Smooth muscle cell (in vitro differentiated cells): ENCODE measurements around the gene KRT17. TPM values are rescaled to one million over a fixed set of nuclear protein-coding genes. Genes with fewer than 3 reads are reported as not detected.
A peak's percentile ranks its signal among the peaks of the same experiment; 100 is the strongest.

ENCODE experiments used
- DNase-seq: peaks from one replicate; lab custom pipeline; 2025; ENCODE audit not compliant: unreplicated experiment; lab: John Stamatoyannopoulos, UW
- H2AFZ ChIP-seq: fragments of 200-600 bp; sonication (generic); 2 replicates; pipeline ENCODE4 v1.6.0; 2016; ENCODE audit warnings: antibody characterized with exemption, low read depth, mild to moderate bottlenecking
- H3F3A ChIP-seq: fragments of 200-600 bp; sonication (generic); 2 replicates; pipeline ENCODE4 v1.6.0; 2017; ENCODE audit warnings: antibody characterized with exemption, low read depth
- H3K27ac ChIP-seq: fragments of 200-600 bp; sonication (generic); 2 replicates; pipeline ENCODE4 v1.5.1; 2016; ENCODE audit warnings: low read depth, mild to moderate bottlenecking
- H3K27me3 ChIP-seq: fragments of 200-600 bp; sonication (generic); 2 replicates; pipeline ENCODE4 v1.6.1; 2016; ENCODE audit warnings: low read depth, mild to moderate bottlenecking
- H3K36me3 ChIP-seq: fragments of 200-600 bp; sonication (generic); 2 replicates; pipeline ENCODE4 v1.5.1; 2016; ENCODE audit warnings: low read depth
- H3K4me1 ChIP-seq: fragments of 200-600 bp; sonication (generic); 2 replicates; pipeline ENCODE4 v1.5.1; 2016; ENCODE audit warnings: low read depth
- H3K4me2 ChIP-seq: fragments of 200-600 bp; sonication (generic); 2 replicates; pipeline ENCODE4 v1.6.0; 2016; ENCODE audit warnings: mild to moderate bottlenecking
- H3K4me3 ChIP-seq: fragments of 200-600 bp; sonication (generic); 2 replicates; pipeline ENCODE4 v1.5.1; 2016; ENCODE audit warnings: mild to moderate bottlenecking
- H3K79me2 ChIP-seq: fragments of 200-600 bp; sonication (generic); 2 replicates; pipeline ENCODE4 v1.6.0; 2016; ENCODE audit warnings: low read depth, mild to moderate bottlenecking
- H3K9ac ChIP-seq: fragments of 200-600 bp; sonication (generic); 2 replicates; pipeline ENCODE4 v1.6.0; 2016; ENCODE audit warnings: low read depth
- H3K9me3 ChIP-seq: fragments of 200-600 bp; sonication (generic); replicated peaks from 2 replicates; pipeline ENCODE4 v1.5.1; 2016; ENCODE audit warnings: low read depth
- H4K20me1 ChIP-seq: fragments of 200-600 bp; sonication (generic); 2 replicates; pipeline ENCODE4 v1.6.0; 2016; ENCODE audit warnings: low read depth
- WGBS: methylation state at CpG from one replicate; pipeline ENCODE4 v1.1.7; 2016; ENCODE audit warnings: low lambda C conversion rate; 5-methylcytosine and 5-hydroxymethylcytosine counted together
- polyA plus RNA-seq: library from polyadenylated mRNA; unstranded; fragments of >200 nt; fragmentation: Nextera tagmentation; extraction: Ambion mirVana; gene quantifications from 2 replicates; pipeline ENCODE4 v1.2.1, GENCODE V29; 2016
- total RNA-seq: library from RNA; depleted of rRNA; stranded (reverse); fragments of >200 nt; gene quantifications from 2 replicates; pipeline ENCODE4 v1.2.3, GENCODE V29; 2014
- TF ChIP-seq, protein P1 (sequence below): fragments of 200-600 bp; sonication (generic); IDR thresholded peaks from 2 replicates; pipeline ENCODE4 v1.5.1; 2017; ENCODE audit warnings: borderline replicate concordance, mild to moderate bottlenecking, antibody characterized with exemption; ENCODE audit not compliant: insufficient read depth, poor library complexity, severe bottlenecking

The KRT17 gene
- total and polyA plus RNA-seq, 2 experiments from 2014 or later, result 869 to 1,591 TPM

DNA sequence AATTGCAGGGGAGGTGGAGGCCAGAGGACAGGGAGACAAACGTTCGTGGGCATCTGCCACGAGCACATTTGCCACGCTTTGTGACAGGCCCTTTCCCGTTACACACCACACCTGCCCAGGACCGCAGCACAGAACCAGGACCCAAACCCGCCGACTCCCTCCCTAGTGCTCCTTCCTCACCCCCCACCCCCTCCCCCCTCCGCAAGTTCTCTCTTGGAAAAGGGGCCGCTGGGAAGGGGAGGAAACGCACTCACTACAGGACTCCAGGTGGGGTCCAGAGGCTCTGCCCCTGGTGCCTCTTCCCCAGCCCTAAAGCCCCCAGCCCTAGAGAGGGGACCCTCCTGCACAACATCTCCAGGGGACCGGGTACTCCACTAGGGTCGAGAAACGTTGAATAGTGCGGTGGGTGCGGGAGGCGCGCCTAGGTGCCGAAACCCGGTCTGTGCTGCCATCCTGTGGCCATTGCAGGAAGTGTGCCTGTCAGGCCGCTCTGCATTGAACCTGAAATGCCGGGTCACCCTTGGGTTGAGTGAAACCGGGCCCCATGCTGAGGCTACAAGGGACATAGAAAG lies 42.4 kb upstream of the KRT17 start:
- peak; percentile 65 for DNase-seq
- Histone ChIP-seq H3K9ac (peak overlapping the region; percentile 74), H3K27ac (peak overlapping the region; percentile 80), H3K79me2 (no peaks in the 10 kb centered on the region), H3K27me3 (no peaks in the 10 kb centered on the region), H4K20me1 (no peaks in the 10 kb centered on the region), H3K4me3 (peak overlapping the region; percentile 61), H3F3A (no peaks in the 10 kb centered on the region), H3K4me1 (peaks cover 4% of the 10 kb centered on the region), H3K4me2 (peak overlapping the region; percentile 86), H3K9me3 (no peaks in the 10 kb centered on the region), H2AFZ (peak overlapping the region; percentile 81), H3K36me3 (no peaks in the 10 kb centered on the region)
- TF ChIP-seq, protein P1, sequence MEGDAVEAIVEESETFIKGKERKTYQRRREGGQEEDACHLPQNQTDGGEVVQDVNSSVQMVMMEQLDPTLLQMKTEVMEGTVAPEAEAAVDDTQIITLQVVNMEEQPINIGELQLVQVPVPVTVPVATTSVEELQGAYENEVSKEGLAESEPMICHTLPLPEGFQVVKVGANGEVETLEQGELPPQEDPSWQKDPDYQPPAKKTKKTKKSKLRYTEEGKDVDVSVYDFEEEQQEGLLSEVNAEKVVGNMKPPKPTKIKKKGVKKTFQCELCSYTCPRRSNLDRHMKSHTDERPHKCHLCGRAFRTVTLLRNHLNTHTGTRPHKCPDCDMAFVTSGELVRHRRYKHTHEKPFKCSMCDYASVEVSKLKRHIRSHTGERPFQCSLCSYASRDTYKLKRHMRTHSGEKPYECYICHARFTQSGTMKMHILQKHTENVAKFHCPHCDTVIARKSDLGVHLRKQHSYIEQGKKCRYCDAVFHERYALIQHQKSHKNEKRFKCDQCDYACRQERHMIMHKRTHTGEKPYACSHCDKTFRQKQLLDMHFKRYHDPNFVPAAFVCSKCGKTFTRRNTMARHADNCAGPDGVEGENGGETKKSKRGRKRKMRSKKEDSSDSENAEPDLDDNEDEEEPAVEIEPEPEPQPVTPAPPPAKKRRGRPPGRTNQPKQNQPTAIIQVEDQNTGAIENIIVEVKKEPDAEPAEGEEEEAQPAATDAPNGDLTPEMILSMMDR, result peak; percentile 85
- WGBS, result 1% methylated on average over 20 of the region's 23 CpGs

DNA sequence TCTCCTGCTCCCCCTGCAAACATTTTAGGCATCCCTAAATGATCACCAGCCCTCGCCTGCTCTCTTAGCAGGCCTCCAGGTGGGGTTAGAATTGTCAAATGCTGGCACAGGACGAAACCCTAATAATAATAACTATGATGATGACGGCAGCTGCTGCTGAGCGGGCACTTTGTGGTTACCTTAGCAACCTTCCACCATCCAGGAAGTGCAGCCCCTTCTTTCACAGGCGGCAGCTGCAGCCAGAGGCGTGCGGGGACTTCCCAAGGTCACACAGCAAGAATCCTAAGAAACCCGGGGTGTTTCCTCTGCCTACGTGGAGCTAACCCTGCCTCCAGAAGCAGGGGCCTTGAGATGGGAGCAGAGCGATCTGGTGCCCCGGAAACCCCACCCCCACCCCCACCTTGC lies 41.9 kb upstream of the KRT17 start:
- TF ChIP-seq, protein P1, result no peak
- H3K27ac ChIP-seq, result peak overlapping the region; percentile 80
- peak overlapping the region; percentile 61 for H3K4me3 ChIP-seq

DNA sequence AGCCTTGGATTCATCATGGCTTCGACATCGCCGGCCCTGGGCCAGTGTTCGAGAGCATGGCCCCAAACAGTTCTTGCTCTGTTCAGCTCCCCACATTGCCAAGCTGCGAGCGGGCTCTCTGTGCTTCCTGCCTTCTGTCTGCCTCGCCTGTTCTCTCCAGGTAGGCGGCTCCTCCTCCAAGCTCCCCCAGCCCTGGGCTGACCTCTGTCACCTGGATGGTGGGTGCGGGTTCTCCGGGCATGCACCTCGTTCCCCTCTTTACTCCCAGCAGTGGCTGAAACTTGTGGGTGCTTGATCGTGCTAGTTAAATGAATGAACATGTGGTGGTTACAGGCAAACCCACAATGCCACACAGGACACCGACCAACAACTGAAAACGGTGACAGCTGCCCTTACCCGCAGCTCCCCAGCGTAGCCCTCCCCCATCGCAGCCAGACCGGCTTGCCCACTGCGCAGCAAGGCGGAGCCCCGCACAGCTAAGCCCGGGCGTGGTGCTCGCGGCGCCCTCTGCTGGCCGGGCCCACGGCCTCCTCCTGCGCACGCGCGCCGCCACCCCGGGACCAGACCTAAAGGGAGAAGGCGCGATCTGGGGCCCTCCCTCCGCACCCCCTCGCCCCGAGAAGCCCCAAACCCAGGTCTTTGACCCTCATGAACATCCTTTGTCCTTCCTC lies 41.3 kb upstream of the KRT17 start:
- peak overlapping the region; percentile 61 for H3K4me3 ChIP-seq
- H3F3A ChIP-seq, result no peaks in the 10 kb centered on the region
- no peaks in the 10 kb centered on the region for H3K9me3 ChIP-seq
- H4K20me1 ChIP-seq, result no peaks in the 10 kb centered on the region
- WGBS, result 16% methylated on average over 37 of the region's 39 CpGs
- TF ChIP-seq, protein P1, result peak; percentile 92
- DNase-seq, result peak; percentile 61
- peak overlapping the region; percentile 91 for H2AFZ ChIP-seq
- H3K9ac ChIP-seq, result peak overlapping the region; percentile 74
- peaks cover 4% of the 10 kb centered on the region for H3K4me1 ChIP-seq
- no peaks in the 10 kb centered on the region for H3K79me2 ChIP-seq
- no peaks in the 10 kb centered on the region for H3K36me3 ChIP-seq
- H3K27me3 ChIP-seq, result no peaks in the 10 kb centered on the region
- H3K27ac ChIP-seq, result peak overlapping the region; percentile 80
- H3K4me2 ChIP-seq, result peak overlapping the region; percentile 86

More for the DNA sequence above, 41.9 kb upstream of the KRT17 start:
- peak overlapping the region; percentile 74 for H3K9ac ChIP-seq
- H3K4me1 ChIP-seq, result peaks cover 4% of the 10 kb centered on the region
- no peaks in the 10 kb centered on the region for H3K79me2 ChIP-seq
- no peaks in the 10 kb centered on the region for H3K27me3 ChIP-seq
- peak; percentile 60 for DNase-seq
- H3K9me3 ChIP-seq, result no peaks in the 10 kb centered on the region
- H2AFZ ChIP-seq, result peak overlapping the region; percentile 60
- no peaks in the 10 kb centered on the region for H3K36me3 ChIP-seq
- H4K20me1 ChIP-seq, result no peaks in the 10 kb centered on the region
- H3K4me2 ChIP-seq, result peak overlapping the region; percentile 86
- H3F3A ChIP-seq, result no peaks in the 10 kb centered on the region
- 12% methylated on average over 11 of the region's 11 CpGs for WGBS
